SK-N-SH treated with all-trans-retinoic acid at 6 μM for 48 hours (cell line): Measurements from ENCODE around the gene ADAMTS17.

Experiments
- ATAC-seq: fragments of 200-7000 bp; cut with Tn5 transposase; 3 replicates; pipeline ENCODE4 v1.9.1; 2020; ENCODE audit warnings: mild to moderate bottlenecking, moderate library complexity
- ARNTL ChIP-seq: fragments of 450-650 bp; formaldehyde crosslinking; IDR thresholded peaks from 2 replicates; pipeline ENCODE4 v1.5.0; 2020; ENCODE audit warnings: low read depth, mild to moderate bottlenecking, moderate library complexity, borderline replicate concordance
- BACH2 ChIP-seq: fragments of 250-450 bp; sonication (Bioruptor Pico); IDR thresholded peaks from 2 replicates; pipeline ENCODE4 v1.9.0; 2021; ENCODE audit warnings: mild to moderate bottlenecking, borderline replicate concordance
- CSDC2 ChIP-seq: fragments of 250-450 bp; sonication (Bioruptor Pico); IDR thresholded peaks from 2 replicates; pipeline ENCODE4 v1.5.0; 2020; ENCODE audit warnings: mild to moderate bottlenecking, moderate library complexity
- ESRRG ChIP-seq: fragments of 250-450 bp; sonication (Bioruptor Pico); IDR thresholded peaks from 2 replicates; pipeline ENCODE4 v1.6.1; 2021; ENCODE audit warnings: mild to moderate bottlenecking
- GLIS3 ChIP-seq: fragments of 250-450 bp; sonication (Bioruptor Pico); IDR thresholded peaks from 2 replicates; pipeline ENCODE4 v1.5.0; 2020; ENCODE audit warnings: mild to moderate bottlenecking, moderate library complexity
- ISL1 ChIP-seq: fragments of 250-450 bp; sonication (Bioruptor Pico); IDR thresholded peaks from 2 replicates; pipeline ENCODE4 v2.1.2; 2022; ENCODE audit warnings: mild to moderate bottlenecking, moderate library complexity
- OSR1 ChIP-seq: fragments of 250-450 bp; sonication (Bioruptor Pico); IDR thresholded peaks from 2 replicates; pipeline ENCODE4 v1.8.0; 2022; ENCODE audit warnings: moderate library complexity, mild to moderate bottlenecking, inconsistent platforms
- PATZ1 ChIP-seq: fragments of 250-450 bp; sonication (Bioruptor Pico); IDR thresholded peaks from 2 replicates; pipeline ENCODE4 v1.8.0; 2020; ENCODE audit warnings: mild to moderate bottlenecking, moderate library complexity, borderline replicate concordance
- POU6F1 ChIP-seq: fragments of 250-450 bp; sonication (Bioruptor Pico); IDR thresholded peaks from 2 replicates; pipeline ENCODE4 v1.8.0; 2021; ENCODE audit warnings: low read depth, mild to moderate bottlenecking, moderate library complexity, borderline replicate concordance
- PPARA ChIP-seq: fragments of 250-450 bp; sonication (Bioruptor Pico); IDR thresholded peaks from 2 replicates; pipeline ENCODE4 v1.5.0; 2020; ENCODE audit warnings: mild to moderate bottlenecking, borderline replicate concordance
- RARB ChIP-seq: fragments of 250-450 bp; sonication (Bioruptor Pico); IDR thresholded peaks from 2 replicates; pipeline ENCODE4 v1.8.0; 2021; ENCODE audit warnings: mild to moderate bottlenecking, moderate library complexity
- TCF4 ChIP-seq: fragments of 250-450 bp; sonication (Bioruptor Pico); IDR thresholded peaks from 2 replicates; pipeline ENCODE4 v1.8.0; 2021; ENCODE audit warnings: mild to moderate bottlenecking, moderate library complexity, borderline replicate concordance
- TOX ChIP-seq: fragments of 250-450 bp; sonication (Bioruptor Pico); IDR thresholded peaks from 2 replicates; pipeline ENCODE4 v1.8.0; 2021; ENCODE audit warnings: mild to moderate bottlenecking, moderate library complexity, borderline replicate concordance
- TSHZ2 ChIP-seq: fragments of 250-450 bp; sonication (Bioruptor Pico); IDR thresholded peaks from 2 replicates; pipeline ENCODE4 v1.5.0; 2020; ENCODE audit warnings: mild to moderate bottlenecking, moderate library complexity
- ZC3H10 ChIP-seq: fragments of 250-450 bp; sonication (Bioruptor Pico); IDR thresholded peaks from 2 replicates; pipeline ENCODE4 v1.5.1; 2021; ENCODE audit warnings: mild to moderate bottlenecking, moderate library complexity
- ZFP3 ChIP-seq: fragments of 250-450 bp; sonication (Bioruptor Pico); IDR thresholded peaks from 2 replicates; pipeline ENCODE4 v1.5.0; 2020; ENCODE audit warnings: mild to moderate bottlenecking, moderate library complexity
- ZFP30 ChIP-seq: fragments of 450-650 bp; formaldehyde crosslinking; IDR thresholded peaks from 2 replicates; pipeline ENCODE4 v1.5.0; 2022; ENCODE audit warnings: mild to moderate bottlenecking, moderate library complexity
- ZNF565 ChIP-seq: fragments of 450-650 bp; formaldehyde crosslinking; conservative IDR thresholded peaks from 2 replicates; pipeline ENCODE4 v1.5.0; 2020; ENCODE audit warnings: low read depth, mild to moderate bottlenecking, moderate library complexity
- ZNF70 ChIP-seq: fragments of 450-650 bp; formaldehyde crosslinking; IDR thresholded peaks from 2 replicates; pipeline ENCODE4 v1.5.0; 2020; ENCODE audit warnings: mild to moderate bottlenecking, moderate library complexity
- ZNF8 ChIP-seq: fragments of 450-650 bp; formaldehyde crosslinking; IDR thresholded peaks from 2 replicates; pipeline ENCODE4 v1.5.0; 2020; ENCODE audit warnings: mild to moderate bottlenecking, moderate library complexity
- TF ChIP-seq, protein P1 (sequence below): fragments of 250-450 bp; sonication (Bioruptor Pico); IDR thresholded peaks from 2 replicates; pipeline ENCODE4 v1.5.1; 2021; ENCODE audit warnings: mild to moderate bottlenecking, moderate library complexity

ADAMTS17 gene

DNA sequence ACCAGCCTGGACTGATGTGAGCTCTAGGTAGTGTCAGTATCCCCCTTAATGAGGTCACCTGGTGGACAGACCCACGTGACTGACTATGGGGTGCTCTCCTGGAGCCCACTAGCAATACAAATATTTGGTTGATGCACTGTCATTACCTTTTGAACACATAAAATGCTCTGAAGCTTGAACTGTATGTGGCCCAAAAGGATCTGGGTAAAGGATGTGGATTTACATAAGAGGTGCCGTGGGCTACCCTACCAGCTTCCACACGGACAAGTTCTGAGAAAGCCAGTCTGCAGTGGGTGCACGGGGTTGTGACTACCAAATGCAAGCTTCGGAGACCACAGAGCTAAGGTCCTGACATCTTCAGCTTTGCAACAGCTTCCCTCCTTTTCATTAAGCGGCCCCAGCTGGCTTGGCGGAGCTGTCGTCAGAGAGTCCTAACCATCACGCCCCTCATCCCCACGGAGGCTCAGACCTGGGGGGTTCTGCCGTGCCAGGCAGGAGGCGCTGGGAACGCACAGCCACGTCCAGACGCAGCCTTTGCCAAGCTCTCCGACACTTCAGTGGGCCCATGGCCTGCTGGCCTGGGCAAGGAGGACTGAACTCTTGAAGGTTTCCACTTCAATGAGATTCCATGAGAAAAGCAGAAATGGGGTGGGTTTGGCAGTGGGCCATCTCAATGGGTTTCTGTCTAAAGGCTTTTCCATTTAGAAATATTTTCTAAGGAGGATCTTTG lies 228.3 kb downstream of the ADAMTS17 start:
- ATAC-seq: no peak
- TF ChIP-seq, protein P1, sequence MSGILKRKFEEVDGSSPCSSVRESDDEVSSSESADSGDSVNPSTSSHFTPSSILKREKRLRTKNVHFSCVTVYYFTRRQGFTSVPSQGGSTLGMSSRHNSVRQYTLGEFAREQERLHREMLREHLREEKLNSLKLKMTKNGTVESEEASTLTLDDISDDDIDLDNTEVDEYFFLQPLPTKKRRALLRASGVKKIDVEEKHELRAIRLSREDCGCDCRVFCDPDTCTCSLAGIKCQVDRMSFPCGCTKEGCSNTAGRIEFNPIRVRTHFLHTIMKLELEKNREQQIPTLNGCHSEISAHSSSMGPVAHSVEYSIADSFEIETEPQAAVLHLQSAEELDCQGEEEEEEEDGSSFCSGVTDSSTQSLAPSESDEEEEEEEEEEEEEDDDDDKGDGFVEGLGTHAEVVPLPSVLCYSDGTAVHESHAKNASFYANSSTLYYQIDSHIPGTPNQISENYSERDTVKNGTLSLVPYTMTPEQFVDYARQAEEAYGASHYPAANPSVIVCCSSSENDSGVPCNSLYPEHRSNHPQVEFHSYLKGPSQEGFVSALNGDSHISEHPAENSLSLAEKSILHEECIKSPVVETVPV (CRISPR knock-in tag): no peak
- no peak for TF ChIP-seq PATZ1 (CRISPR knock-in tag)
- TF ChIP-seq OSR1: no peak
- no peak for TF ChIP-seq RARB (CRISPR knock-in tag)
- TF ChIP-seq ZNF8: no peak
- TF ChIP-seq TCF4 (CRISPR knock-in tag): no peak

- TF ChIP-seq TCF4 (CRISPR knock-in tag) (no peak), OSR1 (no peak), BACH2 (no peak), ZNF8 (no peak), ISL1 (CRISPR knock-in tag) (no peak), ZNF70 (CRISPR knock-in tag) (no peak), ZFP3 (CRISPR knock-in tag) (no peak), ESRRG (CRISPR knock-in tag) (no peak), CSDC2 (no peak), ZC3H10 (CRISPR knock-in tag) (no peak), ZNF565 (CRISPR knock-in tag) (no peak), GLIS3 (CRISPR knock-in tag) (no peak), ARNTL (CRISPR knock-in tag) (no peak), POU6F1 (CRISPR knock-in tag) (no peak), PPARA (no peak)
- no peak for ATAC-seq
Measured at GRCh38 chr15:100112636-100113305, 229.0 kb downstream of the ADAMTS17 start.

GRCh38 chr15:100112061-100112420 lies 229.7 kb downstream of the ADAMTS17 start:
- TF ChIP-seq ZFP30 (CRISPR knock-in tag): no peak
- TF ChIP-seq RARB (CRISPR knock-in tag): no peak
- TF ChIP-seq ARNTL (CRISPR knock-in tag): no peak
- ATAC-seq: no peak

DNA sequence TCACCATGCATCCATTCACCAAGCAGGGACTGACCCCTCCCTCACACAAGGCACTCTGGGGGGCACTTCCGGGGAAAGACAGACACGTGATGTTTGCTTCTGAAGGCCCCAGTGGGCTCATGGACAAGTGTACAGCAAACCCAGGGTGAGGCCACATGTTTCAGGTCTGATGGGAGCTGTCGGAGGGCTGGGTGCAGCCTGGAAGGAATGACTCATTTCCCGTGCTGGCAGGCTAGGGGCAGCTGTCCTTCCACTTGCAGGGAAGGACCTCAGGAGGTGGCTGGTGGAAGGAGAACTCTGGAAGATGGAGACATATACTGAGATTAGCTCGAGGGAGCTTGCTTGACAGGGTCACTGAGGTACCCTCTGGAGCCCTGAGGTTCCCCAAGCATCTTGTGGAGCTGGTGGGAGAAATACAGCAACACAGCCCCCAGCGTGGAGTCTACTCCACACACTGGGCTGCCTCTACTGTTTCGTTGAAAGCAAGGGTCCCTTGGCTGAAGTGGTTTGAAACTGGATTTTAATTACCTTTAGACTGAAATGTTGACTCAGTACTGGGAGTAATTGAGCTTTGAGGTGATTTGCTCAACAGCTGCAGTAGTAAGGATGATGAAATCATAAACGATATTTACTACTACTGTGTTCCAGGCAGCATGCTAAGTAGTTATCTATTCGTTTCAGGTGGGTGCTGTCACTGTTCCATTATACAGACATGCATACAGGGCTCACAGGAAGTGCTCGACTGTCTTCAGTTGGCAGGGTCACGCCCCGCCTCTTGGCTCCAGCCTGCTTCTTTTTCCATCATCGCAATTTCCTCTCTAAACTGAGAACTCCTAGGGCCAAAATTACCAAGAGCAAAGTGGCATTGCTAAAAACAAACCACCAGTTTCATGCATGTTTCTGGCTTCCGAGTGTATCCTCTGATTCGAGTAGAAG lies 230.4 kb downstream of the ADAMTS17 start:
- ATAC-seq: no peak
- no peak for TF ChIP-seq ARNTL (CRISPR knock-in tag)
- no peak for TF ChIP-seq OSR1
- no peak for TF ChIP-seq TCF4 (CRISPR knock-in tag)
- no peak for TF ChIP-seq ZFP3 (CRISPR knock-in tag)
- no peak for TF ChIP-seq CSDC2
- TF ChIP-seq ZFP30 (CRISPR knock-in tag): no peak
- no peak for TF ChIP-seq ZNF565 (CRISPR knock-in tag)
- TF ChIP-seq TSHZ2 (CRISPR knock-in tag): no peak
- TF ChIP-seq, protein P1 (CRISPR knock-in tag): no peak
- TF ChIP-seq ZNF70 (CRISPR knock-in tag): no peak
- no peak for TF ChIP-seq PPARA
- no peak for TF ChIP-seq TOX (CRISPR knock-in tag)
- TF ChIP-seq ESRRG (CRISPR knock-in tag): no peak
- no peak for TF ChIP-seq ZNF8
- TF ChIP-seq ZC3H10 (CRISPR knock-in tag): no peak
